GM10266 (cell line): ENCODE results near the gene MRPL42.
A peak's percentile ranks its signal among the peaks of the same experiment; 100 is the strongest.

Source experiments
- DNase-seq: peaks from one replicate; pipeline ENCODE4 v3.0.0; 2012; ENCODE audit errors: extremely low spot score
- TF ChIP-seq, protein P1 (sequence below): IDR thresholded peaks from 2 replicates; pipeline ENCODE4 v1.5.1; 2012; ENCODE audit warnings: mild to moderate bottlenecking, low read depth; ENCODE audit not compliant: control insufficient read depth, insufficient read depth; ENCODE audit errors: missing control alignments

Gene MRPL42

DNA sequence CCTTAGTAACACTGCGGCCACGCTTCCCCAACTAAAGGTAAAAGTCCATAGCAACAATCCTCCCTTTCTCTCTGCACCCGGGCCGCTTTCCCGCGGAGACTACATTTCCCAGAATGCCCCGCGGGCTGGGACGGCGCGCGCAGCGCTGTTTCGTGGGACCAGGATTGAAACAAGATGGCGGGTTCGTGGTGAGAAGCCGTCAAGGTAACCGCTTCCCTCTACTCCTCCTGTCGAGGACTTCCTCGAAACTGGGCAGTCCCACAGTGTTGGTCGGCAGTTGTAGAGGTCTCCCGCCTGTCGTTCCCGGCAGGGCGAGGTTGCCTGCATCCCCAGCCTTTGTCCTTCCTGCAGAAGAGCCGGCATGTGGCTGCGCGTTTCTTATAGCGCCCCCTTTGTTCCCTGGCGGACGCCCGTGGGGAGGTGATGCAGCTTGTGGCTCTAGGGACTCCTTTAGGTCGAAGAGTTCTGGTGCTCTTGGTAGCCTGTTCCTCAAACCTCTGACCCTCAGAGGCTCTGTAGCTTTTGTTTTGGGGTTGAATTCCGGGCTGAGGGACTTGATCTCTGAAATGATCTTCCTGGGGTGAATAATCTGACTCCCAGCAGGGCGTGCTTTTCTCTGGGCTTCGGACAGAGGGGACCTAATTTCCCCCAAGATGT is at the start of gene MRPL42:
TSS of gene MRPL42 (plus strand) at position 164 of the 657 bp plus-strand sequence. CDS start 1,772 bp downstream, outside the sequence.
- TF ChIP-seq, protein P1, sequence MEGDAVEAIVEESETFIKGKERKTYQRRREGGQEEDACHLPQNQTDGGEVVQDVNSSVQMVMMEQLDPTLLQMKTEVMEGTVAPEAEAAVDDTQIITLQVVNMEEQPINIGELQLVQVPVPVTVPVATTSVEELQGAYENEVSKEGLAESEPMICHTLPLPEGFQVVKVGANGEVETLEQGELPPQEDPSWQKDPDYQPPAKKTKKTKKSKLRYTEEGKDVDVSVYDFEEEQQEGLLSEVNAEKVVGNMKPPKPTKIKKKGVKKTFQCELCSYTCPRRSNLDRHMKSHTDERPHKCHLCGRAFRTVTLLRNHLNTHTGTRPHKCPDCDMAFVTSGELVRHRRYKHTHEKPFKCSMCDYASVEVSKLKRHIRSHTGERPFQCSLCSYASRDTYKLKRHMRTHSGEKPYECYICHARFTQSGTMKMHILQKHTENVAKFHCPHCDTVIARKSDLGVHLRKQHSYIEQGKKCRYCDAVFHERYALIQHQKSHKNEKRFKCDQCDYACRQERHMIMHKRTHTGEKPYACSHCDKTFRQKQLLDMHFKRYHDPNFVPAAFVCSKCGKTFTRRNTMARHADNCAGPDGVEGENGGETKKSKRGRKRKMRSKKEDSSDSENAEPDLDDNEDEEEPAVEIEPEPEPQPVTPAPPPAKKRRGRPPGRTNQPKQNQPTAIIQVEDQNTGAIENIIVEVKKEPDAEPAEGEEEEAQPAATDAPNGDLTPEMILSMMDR = peak; percentile 69
- peak; percentile 74 for DNase-seq

DNA sequence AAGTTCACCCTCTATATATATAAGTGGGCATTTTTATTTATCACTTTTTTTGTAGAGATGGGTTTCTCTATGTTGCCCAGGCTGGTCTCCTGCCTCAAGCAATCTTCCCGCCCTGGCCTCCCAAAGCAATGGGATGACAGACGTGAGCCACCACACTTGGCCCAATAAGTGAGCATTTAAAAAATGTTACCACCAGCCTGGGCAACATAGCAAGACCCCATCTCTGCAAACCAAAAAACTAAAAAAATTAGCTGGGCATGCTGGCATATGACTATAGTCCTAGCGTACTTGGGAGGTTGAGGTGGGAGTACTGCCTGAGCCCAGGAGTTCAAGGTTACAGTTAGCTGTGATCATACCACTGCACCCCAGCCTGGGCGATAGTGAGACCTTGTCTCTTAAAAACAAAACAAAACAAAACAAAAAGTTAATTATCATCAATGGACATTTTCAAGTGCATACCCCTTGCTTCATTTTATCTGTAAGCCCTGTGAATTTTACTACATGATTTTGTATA is 49.3 kb upstream of the MRPL42 start:
- TF ChIP-seq, protein P1 = no peak
- no peak for DNase-seq

DNA sequence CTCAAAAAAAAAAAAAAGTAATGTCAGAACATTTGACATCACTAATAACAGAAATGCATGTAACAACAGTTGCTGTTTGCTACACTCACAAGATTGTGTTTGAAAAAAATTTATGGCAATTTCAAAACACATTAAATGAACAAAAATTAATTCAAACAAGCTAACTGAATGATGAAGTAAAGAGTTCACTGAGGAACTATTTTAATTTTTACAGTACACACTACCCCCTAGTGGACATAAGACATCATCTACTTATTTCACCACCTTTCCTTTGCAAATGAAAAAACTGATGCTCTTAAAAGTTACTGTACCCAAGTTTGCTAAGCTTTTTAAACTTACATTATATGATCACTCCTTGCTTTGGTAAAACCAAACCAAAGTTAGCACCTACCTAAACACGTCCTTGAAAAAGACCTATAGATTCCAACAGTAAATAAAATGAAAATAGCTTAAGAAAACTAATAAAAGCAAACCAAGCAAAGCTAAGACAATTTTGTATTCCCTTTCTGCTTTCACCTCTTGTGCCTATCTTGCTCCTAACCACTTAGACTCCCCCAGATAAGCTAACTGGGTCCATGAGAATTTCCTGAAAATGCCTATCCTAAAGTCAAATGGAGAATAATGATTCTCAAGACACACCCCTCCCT is 47.8 kb upstream of the MRPL42 start:
- TF ChIP-seq, protein P1 = peak; percentile 49
- no peak for DNase-seq

DNA sequence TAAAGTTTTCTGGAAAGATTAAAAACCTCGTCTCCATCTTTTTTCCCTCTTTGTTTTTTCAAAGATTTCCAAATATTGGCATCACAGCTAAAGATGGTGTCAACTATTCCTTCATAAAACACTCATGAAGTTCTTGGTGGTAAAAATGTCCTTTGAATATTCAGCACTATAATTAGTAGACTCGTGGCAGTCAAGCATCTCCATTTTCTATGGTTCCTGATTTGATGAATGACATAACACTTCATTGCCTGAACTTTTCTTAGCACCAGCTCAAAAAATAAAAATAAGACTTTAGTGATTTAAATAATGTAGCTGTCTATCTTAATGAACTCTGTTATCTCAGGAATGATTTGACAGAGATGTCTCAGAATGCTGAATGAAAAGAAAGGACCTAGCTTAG is 45.3 kb upstream of the MRPL42 start:
- TF ChIP-seq, protein P1 = no peak
- DNase-seq = no peak

DNA sequence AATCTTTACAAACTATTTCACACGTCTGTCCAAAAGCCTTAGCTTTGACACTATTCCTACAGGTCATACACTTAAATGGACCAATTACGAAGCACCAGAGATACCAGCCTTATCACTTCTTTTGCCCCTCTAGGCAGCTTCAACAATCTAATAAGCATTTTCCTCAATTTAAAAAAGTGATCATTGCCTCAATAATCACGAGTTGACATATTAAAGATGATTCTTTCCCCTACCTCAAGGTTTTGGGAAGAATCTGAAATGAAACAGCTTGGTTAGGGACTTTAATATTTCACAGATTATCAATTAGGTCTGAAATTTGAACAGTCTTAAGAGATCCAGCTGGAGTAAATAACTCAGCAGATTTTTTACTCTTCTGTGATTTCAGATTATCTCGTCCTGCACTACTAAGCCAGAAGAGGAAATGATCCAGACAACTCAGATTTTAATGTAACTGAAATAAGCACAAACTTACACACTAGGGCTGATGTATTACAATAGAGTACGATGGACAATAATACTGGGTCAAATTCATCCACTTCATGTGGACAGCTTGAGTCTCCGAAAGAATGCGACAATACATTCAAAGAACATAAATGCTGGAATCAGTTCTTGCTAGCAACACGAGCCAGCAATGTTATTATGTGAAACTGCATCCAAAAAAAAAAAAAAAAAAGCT is 41.4 kb upstream of the MRPL42 start:
- TF ChIP-seq, protein P1 = no peak
- DNase-seq = no peak

DNA sequence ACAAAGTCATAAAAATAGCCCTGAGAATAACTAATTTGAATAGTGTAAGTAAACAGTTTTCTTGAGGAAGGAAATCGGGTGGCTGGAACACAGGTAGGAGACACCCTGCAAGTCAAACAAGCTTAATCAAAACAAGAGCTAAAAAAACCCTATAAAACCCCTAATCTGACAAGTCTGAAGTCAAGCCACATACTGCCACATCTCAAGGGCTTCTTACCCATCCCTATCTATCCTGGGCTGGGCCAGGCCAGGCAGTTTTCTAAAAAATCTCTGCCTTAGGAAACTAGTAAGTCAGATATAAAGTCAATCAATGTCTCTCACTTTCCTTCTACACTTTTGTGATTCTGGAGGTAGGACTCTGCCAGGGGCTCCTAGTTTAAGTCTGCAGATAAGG is 40.9 kb upstream of the MRPL42 start:
- TF ChIP-seq, protein P1 = no peak
- no peak for DNase-seq
